Measurements from ENCODE around the gene NUPR1.
"Not testable (repeated sequence)": the region's sequence is repeated elsewhere in the genome, so short reads cannot be mapped to it uniquely, and the experiment has no call there.

DNA sequence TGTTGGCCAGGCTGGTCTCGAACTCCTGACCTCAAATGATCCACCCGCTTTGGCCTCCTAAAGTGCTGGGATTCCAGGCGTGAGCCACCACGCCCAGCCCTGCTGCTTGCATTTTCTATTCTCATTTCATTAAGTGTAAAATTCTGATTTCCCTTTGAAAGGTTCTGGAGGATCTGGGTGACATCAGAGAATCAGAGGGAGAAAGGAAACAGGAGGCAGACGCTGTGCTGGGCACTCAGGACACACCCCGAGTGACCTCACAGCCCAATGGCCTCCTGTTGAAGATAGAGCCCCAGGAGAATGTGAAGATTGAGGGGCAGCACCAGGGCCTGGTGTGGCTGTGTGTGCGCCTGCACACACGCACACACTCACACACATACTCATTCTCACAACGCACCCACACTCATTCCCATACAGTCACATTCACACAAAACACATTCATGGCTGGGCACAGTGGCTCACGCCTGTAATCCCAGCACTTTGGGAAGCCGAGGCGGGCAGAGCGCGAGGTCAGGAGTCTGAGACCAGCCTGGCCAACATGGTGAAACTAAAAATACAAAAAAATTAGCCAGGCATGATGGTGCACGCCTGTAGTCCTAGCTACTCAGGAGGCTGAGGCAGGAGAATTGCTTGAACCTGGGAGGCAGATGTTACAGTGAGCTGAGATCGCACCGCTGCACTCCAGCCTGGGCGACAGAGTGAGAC lies 38.1 kb downstream of the NUPR1 start:
- TF ChIP-seq CTCF (IDR thresholded peaks at IDR 0.05); ZFX (IDR thresholded peaks at IDR 0.05; ENCODE audit: borderline replicate concordance): not testable (repeated sequence)
